C1 segment of cervical spinal cord (tissue), 14 donors: Measurements from ENCODE around the gene GTPBP3.

Experiments used
- DNase-seq, 14 donors: peaks; one replicate each; lab custom pipeline; 2025; lab: John Stamatoyannopoulos, UW

Gene GTPBP3

DNA sequence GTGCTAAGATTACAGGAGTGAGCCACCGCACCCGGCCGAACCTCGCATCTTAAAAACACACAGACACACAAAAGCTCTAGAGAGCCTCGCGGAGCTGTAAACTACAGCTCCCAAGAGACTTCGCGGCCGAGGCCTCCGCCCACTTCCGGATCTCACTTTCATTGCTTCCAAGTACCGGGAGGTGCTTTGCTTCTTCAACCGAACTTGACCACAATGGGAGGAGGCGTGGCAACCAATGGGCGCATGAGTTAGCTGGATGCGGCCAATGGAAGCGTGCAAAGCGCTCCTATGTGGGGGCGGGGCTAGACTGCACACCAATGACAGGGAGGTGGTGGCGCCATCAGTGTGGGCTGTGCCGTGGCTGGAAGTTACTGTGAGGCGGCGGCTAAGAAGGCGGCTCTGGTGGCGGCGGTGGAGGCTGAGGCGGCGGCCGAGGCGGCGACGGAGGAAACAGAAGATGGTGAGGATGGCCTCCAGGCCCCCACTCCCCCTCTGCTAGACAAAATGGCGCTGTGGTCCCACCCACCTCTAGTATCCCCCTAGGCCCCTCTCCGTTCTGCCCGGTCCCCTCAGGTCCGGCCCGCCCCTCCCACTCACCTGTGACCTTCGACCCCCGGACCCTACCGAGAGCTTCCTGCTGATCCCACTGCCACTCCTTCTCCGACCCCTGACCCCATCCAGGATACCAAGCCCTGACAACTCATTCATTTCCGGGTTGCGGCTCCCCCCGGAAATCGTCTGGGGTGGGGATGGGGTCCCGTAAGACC, 28.0 kb upstream of the GTPBP3 start, which contains the start of gene DDA1:
Gene DDA1, plus strand, starts transcription at position 366 of the 767 bp plus-strand sequence. Its CDS starts 92 bp downstream, at position 458.
- peak; percentile 84 to 99 (median 97) for DNase-seq

DNA sequence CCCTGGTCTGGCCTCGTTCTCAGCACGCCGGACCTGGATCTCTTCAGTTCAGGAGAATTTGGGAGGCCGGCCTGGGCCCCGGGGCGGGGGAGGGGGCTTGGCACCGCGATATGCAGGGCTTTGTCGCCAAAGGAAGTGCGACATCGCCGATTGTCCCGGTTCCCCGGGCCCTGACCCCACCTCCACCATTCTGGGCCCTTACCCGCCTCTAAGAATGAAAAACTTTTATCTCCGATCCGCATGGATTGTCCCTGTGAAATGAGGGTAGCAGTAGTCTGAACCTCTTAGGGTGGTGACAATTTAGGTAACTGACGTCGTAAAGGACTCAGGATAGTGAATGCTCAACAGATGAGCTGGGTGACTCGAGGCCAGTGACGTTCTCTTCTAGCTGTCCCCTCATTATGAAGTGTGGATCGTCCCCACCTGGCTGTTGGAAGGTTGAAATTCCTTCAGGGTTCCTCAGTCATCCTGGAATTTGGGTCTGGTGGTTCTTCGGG, 27.3 kb upstream of the GTPBP3 start:
- no peak for DNase-seq

DNA sequence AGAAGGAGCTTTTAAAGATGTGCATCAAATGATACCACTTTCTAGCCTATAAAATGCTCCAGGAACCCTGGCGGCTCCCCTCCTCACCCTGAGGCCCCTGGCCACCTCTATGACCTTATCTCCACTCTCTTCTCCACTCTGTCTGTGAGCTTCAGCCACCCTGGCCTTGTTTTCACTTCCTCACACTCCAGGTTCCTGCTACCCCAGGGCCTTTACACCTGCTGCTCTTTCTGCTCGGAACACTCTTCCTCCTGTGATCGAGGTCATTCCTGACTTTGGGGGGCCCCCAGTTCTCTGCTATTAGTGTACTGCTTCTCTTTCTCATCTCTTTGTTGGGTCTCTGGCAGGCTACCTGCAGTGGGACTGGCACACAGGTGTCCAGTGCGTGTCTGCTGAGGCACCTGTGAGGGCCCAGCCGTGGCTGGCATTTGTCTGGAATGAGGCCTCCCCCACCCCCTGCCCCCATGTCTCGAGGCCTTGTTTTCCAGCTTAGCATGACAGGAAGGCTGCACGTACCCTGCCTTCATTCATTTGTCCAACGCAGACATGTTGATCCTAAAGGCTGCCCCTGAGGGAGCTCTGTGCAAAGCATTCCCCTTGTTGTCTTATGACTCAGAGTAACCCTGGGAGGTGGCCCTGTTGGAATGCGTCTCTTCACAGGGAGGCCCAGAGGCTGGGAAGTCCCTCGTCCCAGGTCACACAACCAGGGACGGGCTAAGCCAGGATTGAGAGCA, 25.7 kb upstream of the GTPBP3 start:
- no peak for DNase-seq

DNA sequence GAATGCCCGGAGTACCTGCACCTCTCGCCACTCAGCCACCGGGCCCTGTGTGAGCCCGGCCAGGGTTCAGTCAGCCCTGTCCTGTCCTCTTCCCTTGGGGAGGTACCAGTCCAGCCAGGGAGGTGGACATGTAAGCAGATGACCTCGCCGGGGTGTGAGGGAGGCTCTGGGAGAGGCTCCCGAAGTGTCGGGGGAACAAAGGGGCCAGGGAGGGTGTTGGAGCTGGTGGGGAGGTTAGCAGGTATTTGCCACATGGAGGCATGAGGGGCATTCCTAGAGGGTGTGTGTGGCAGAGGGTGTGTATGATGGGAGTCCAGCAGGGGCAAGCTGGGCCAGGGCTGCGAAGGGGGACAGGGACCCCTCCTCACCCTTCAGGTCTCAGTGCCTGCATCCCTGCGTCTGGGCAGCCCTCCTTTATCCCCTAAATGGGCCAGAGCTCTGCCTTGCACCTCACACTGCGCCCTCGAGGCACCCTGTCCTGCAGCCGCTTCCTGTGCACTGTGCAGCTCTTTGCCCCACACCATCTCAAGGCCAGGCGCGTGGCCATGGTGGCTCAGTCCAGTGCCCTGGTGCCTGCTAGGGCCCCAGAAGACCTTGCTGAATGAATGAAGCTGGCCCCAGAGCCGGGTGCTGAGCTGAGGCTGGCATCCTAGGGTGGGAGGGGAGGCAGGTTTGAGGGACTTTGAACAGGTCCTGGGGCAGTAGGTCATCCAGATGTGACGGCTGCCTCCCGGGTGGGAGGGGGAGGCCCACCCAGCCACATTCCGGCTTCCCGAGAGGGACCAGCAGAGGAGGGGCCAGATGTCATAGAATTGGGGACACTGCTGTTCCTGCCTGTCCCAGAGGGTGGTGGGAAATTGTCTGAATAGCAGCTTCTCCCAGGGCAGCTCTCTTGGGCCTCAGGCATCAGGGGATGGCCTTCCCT, 24.9 kb upstream of the GTPBP3 start:
- DNase-seq, result no peak

DNA sequence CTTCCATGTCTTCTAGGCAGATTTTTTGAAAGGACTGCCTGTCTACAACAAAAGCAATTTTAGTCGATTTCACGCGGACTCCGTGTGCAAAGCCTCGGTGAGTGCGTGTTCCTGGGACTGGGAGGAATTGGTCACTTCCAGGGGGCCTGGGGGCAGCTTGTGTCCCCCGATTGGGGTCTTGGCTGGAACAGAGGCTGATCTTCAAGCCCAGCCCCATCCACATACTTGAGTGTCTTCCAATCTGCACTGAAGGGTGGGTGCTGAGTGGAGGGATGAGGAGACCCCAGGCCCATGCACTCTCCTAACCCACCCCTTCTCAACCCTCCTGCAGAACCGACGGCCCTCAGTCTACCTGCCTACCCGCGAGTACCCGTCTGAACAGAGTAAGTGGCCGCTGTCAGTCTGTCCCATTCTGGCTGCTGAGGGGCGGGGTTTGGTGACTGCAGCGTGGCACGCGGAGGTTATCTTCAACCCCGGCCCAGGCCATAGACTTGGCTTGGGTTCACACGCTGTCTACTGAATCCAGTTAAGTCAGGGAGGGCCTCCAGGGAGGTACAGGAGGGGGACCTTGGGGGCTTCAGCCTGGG, 23.3 kb upstream of the GTPBP3 start:
- DNase-seq, result no peak

DNA sequence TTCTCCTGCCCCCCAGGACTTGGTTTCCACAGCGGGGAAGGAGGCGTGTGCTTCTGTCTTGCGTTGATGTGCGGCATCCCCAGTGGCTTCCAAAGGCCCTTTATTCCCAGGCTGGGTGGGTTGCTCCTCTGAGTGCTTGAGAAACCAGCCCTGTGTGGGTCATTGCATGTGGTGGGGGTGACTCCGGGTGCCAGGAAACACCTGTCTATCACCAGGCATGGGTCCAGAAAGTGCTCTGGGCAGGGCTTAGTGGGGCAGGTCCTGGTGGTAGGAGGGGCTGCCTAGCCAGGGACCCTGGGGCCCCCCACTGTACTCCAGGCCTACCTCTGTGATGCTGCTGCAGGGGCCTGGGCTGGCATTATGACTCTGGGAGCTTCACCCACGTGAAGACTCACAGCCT, 18.4 kb upstream of the GTPBP3 start:
- DNase-seq, result no peak

DNA sequence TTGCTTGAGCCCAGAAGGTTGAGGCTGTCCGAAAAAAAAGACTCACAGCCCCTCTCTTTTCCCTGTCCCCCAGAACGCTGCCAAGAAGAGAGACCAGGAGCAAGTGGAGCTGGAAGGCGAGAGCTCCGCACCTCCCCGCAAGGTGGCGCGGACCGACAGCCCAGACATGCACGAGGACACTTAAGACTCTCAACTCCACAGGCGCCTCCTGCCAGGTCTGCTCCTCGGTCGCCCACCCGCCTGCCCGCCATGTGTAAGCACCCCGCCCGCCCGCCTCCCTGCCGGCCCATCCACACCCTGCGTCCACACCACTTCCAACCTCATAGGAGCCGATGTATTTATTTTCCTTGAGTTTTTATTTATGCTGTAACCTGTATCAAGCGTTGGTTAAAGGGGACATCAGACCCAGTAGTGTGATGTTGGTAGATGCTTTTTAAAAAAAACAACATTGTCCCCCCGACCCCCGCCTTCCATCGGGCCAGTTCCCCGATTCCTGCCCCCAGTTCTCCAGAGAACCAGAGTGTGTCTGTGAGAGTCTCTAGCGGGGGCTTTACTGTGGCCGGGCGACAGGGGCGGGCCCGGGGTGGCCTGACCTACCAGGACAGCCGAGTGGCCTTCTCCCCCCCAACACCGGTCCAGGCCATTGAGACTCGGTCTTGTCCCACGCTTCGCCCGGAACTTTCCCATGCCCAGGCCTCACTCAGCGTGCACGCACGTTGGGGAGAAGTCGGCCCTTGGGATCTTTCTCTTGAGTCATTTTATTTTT, 17.7 kb upstream of the GTPBP3 start:
- DNase-seq, result no peak

DNA sequence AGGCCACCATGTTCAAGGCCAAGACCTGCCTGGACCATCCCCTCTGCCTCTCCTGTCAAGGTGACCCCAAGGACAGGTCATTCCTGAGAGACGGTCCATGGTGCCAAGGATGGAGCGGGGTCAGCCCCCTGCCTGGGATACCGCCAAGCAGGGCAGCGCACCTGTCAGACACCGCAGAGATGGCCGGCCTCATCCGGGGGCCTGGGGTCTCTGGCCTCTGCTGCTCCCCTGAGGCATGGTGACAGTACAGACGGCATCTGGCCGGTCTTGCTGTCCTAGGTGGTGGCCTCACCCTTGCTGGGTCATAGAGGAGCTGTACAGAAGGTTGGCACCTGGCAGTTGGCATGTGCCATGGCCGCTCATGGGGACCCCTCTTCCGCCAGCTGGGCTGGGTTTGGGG, 16.9 kb upstream of the GTPBP3 start:
- no peak for DNase-seq

DNA sequence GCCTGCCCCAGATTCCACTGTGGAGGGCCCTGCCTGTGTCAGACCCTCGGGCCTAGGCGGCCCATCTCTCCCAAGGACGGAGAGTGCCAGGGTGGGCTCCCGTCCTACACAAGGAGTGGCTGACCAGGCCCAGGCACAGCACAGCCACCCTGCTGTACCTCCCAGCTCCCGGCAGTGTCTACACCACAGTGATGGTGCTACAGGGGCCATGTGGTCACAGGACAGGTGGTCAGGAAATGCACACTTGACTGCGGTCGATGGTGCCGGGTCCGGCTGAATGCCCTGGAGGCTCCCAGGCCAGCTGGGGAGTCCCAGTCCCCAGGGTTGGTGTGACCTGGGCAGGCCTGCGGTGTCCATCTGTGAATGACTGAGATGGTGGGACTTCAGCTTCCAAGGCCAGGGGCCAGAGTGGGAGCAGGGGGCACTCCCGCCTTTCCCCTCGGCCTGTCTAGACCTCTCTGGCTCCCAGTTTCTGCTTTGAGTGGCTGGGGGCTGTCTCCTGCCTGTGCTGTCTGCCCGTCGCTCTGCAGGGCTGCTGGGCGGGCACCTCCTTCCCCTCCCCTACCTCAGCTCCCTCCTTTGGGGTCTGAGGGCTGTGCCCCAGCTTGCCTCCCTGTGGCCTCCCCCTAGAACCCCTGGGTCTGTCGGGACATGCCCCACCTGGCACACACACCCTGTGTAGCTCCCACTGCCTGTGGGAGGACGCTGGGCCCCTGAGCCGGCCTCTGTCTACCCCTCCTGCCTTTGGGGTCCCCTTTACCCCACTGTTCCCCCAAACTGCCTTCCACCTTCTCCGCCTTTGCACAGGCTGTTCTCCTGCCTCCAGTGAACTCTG, 15.5 kb upstream of the GTPBP3 start:
- DNase-seq, result no peak

DNA sequence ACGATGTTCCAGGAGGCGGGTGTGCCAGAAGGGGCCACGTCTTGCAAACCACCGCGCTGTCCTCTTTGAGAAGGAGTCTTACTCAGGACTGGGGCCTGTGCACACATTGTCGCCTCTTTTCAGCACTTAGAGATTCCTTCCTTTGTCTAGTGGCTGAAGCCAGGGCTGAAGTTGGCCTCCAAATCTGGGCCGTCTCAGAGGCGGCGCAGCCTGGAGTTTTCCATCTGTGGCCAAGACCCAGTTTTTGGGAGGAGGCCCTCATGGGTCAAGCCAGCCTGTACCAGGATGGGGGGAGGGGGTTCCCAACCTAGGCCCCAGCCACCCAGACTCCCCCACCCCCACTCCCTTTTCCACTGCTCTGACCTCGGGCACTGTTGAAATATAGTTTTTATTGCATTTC, 14.5 kb upstream of the GTPBP3 start:
- DNase-seq, result peak in 7 of 14 donors; percentile 8 to 51 (median 27)

DNA sequence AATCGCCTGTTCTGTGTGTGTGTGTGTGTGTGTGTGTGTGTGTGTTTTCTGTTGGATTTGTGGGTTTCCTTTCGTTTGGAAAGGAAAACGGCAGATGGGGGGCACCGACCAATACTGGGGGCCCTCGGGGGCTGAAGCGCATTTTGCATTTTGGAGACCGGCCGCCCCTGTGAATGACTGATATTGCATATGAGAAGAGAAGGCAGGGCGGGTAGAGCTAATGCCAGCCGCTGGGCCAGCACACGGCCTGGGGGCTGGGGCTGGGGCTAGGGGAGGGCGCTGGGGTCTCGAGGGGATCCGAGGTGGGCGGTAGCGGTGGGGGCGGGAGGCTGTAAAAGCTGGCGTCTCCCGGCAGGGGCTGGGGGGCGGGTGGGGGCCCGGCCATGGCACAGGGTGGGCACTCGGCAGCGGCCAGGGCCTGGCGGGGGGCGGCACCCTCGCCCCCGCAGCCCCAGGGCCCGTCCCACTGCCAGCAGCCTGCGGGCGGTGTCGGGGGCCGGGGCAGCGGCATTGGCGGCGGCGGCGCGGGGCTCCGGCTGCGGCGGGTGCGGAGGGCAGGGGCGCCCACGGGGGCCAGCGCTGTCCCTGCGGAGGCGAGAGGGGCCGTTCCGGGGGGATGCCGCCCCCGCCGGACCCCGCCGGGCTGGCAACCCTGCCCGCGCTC, 13.9 kb upstream of the GTPBP3 start:
- DNase-seq, result no peak

DNA sequence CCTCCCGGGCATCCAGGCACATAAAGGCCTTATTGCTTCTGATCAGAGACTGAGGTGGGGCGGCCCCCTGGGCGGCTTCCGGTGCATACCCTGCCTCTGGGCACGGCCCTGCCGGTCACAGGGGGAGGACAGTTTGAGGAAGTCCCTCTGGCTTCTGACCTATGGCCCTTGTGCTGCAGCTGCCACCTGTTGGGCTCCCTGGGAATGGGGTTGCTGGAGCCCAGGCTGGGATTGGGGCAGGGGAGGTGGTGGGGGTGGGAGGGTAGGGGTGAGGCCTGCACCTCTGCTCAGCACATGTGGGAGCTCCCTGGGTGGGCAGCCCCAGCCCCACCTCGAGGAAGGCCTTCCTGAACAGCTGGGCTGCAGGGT, 13.4 kb upstream of the GTPBP3 start:
- DNase-seq, result no peak

DNA sequence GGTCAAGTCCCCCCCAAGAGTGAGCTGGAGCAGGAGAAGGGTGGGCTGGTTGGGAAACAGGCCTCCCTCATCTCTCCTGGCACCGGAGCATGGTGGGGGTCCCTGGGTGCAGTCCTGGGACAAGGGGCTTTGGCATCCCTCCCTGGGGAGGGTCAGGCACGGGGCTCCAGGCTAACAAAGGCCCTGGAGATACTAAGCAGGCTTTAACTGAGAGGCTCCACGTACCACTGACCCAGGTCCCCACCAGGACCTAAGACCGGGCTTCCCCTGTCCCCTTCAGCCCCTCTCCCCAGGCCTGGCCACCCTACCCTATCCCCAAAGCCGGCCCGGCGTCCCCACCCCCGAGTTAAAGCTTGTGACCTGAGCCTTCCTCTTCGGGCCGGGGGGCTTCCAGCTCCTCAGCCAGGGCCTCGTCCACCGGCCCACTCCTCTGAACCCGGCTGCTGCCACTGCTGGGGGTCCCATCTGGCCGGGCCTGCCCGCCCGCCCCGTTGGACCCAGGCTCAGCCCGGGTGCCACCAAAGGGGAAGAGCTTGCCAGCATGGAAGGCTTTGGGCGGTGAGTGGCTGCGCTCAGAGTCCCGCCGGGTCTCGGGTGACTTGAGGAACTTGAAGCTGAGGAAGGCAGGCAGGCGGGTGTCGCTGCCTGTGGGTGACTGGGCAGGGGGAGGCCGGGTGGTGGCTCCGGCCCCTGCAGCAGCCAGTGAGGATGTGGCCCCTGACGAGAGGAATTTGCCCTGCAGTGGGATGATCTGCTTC, 12.8 kb upstream of the GTPBP3 start:
- no peak for DNase-seq

DNA sequence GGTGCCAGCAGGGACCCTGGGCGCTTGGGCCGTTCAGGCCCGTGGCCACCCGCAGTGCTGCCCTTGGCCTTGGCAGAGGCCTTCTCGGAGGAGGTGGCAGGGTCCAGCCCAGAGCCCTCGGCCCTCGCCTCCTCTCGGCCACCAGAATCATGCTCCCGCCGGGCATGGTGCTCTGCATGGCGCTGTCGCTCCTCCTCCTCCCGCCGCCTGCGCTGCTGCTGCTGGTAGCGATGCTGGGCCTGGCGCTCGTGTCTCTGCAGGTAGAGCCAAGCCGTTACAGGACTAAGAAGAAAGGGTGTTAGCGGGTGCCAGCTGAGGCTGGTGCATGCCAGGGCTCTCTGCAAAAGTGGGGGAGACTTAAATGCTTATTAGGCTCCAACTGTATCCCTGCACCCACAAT, 12.2 kb upstream of the GTPBP3 start:
- peak in 1 of 14 donors; percentile 22 for DNase-seq

DNA sequence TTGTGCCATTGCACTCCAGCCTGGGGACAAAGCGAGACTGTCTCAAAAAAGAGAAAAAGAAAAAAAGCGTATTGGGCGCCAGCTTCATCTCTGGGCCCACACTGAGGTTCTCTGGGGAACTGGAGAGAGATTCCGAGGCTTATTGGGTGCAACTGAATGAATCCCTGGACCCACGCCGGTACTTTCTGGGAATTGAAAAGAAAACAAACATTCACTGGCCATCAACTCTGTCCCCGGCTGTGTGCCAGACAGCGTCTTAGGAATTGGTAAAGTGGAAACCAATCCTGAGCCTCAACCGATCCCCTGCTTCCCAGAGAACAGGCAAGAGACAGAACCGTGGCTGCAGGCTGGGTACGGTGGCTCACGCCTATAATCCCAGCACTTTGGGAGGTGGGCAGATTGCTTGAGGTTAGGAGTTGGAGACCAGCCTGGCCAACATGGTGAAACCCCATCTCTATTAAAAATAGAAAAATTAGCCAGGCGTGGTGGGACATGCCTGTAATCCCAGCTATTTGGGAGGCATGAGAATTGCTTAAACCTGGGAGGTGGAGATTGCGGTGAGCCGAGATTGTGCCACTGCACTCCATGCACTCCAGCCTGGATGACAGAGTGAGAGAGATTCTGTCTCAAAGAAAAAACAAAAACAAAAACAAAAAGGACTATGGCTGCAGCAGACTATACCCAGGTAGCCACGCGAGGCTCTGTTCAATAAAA, 11.3 kb upstream of the GTPBP3 start:
- DNase-seq, result peak in 11 of 14 donors; percentile 18 to 73 (median 53)

DNA sequence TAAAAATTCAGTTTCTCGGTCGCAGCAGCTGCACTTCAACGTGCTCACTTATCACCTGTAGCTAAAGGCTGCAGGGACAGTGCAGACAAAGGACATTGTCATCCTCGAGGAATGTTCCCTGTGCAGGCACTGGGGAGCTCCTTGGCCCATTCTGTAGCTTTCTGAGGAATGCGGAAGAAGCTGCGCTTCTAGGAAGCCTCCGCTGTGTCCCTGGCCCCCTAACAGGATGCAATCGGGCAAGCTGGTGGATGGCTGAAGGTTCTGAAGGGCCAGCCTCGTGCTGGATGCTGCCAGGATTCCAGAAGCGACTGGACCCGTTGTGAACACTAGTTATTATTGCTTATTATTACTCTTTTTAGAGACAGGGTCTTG, 10.8 kb upstream of the GTPBP3 start:
- no peak for DNase-seq

DNA sequence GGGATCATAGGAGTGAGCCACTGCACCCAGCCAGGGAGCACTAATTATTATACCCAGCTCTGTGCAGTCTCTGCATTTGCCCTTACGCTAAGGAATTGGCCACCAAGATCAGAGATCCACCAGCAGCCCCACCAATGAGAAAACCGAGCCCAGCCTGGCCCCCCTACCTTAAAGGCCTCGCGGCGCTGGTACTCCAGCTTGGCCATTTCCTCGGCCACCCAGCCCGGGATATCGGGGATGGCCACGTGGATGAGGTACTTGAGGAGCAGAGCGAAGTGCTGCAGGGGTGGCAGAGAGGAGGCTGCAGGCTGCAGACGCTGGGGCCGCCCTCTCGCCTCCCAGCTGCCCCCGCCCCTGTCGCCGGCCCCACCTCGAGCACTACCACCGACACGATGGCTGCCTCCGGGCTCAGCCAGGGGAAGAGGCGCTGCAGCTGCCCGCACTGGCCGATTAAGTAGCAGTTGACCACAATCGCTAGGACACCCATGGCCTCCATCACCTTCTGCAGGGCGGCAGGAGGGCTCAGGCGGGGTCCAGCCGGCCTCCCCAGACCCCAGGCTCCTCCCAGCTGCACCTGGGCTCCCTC, 10.2 kb upstream of the GTPBP3 start:
- no peak for DNase-seq
